CMK (cell line): ENCODE results near the gene FALEC.
A peak's percentile ranks its signal among the peaks of the same experiment; 100 is the strongest.
"Not testable (repeated sequence)": the region's sequence is repeated elsewhere in the genome, so short reads cannot be mapped to it uniquely, and the experiment has no call there.

Experiments used
- DNase-seq: peaks from one replicate; pipeline ENCODE4 v3.0.0-alpha.2; 2010; ENCODE audit warnings: low read depth

The FALEC gene

GRCh38 chr1:150558761-150559655, 43.5 kb downstream of the FALEC start:
- peak; percentile 55 for DNase-seq

- DNase-seq, result no peak
Measured at GRCh38 chr1:150559656-150560010, 44.1 kb downstream of the FALEC start.

- no peak for DNase-seq
Measured at GRCh38 chr1:150560011-150560438, 44.5 kb downstream of the FALEC start.

GRCh38 chr1:150560576-150561253, 45.2 kb downstream of the FALEC start:
- DNase-seq, result no peak

GRCh38 chr1:150561254-150561973, 45.9 kb downstream of the FALEC start:
- peak; percentile 88 for DNase-seq

GRCh38 chr1:150561974-150562445, 46.5 kb downstream of the FALEC start:
- peak; percentile 65 for DNase-seq

- no peak for DNase-seq
Measured at GRCh38 chr1:150562446-150563339, 47.1 kb downstream of the FALEC start.

- no peak for DNase-seq
Measured at GRCh38 chr1:150563340-150564038, 47.9 kb downstream of the FALEC start.

GRCh38 chr1:150564051-150564991, 48.8 kb downstream of the FALEC start:
- no peak for DNase-seq

- not testable (repeated sequence) for DNase-seq
Measured at GRCh38 chr1:150565240-150565991, 49.9 kb downstream of the FALEC start.

- no peak for DNase-seq
Measured at GRCh38 chr1:150566589-150567340, 51.2 kb downstream of the FALEC start.

GRCh38 chr1:150567341-150567716, 51.8 kb downstream of the FALEC start:
- no peak for DNase-seq

GRCh38 chr1:150567717-150568593, 52.4 kb downstream of the FALEC start:
- DNase-seq, result no peak

GRCh38 chr1:150568594-150568966, 53.0 kb downstream of the FALEC start:
- DNase-seq, result no peak

GRCh38 chr1:150572918-150573647, 57.5 kb downstream of the FALEC start:
- DNase-seq, result no peak

GRCh38 chr1:150573648-150574071, 58.1 kb downstream of the FALEC start:
- DNase-seq, result not testable (repeated sequence)
